ENCODE measurements around the gene RAPSN. TPM values are rescaled to one million over a fixed set of nuclear protein-coding genes. Genes with fewer than 3 reads are reported as not detected.

Gene RAPSN
- polyA plus RNA-seq, 1 donor from 2014 or later: not detected

GRCh38 chr11:47435687-47436086 lies 13.2 kb downstream of the RAPSN start:
- Histone ChIP-seq H3K9ac (ENCODE audit: low read length) (no peak overlapping the region), H2AFZ (ENCODE audit: low read depth, low read length) (no peak overlapping the region), H3K27ac (ENCODE audit: low read length) (no peak overlapping the region), H3K4me3 (ENCODE audit: low read length) (no peak overlapping the region), H3K9me2 (ENCODE audit: insufficient read depth, low read length) (no peaks in the 10 kb centered on the region), H3K36me3 (ENCODE audit: insufficient read depth, low read length) (no peaks in the 10 kb centered on the region), H3K27me3 (ENCODE audit: insufficient read depth, low read depth, low read length) (no peaks in the 10 kb centered on the region), H3K4me2 (ENCODE audit: low read length) (no peak overlapping the region), H3K79me2 (replicated peaks; ENCODE audit: insufficient read depth, low read length) (no peaks in the 10 kb centered on the region), H3F3A (ENCODE audit: insufficient read depth, low read length, poor library complexity, severe bottlenecking) (no peaks in the 10 kb centered on the region), H3K9me3 (ENCODE audit: low read length) (no peaks in the 10 kb centered on the region), H4K20me1 (ENCODE audit: insufficient read depth) (no peaks in the 10 kb centered on the region)
- TF ChIP-seq CTCF (IDR thresholded peaks at IDR 0.05; ENCODE audit: poor library complexity, severe bottlenecking) (no peak), REST (IDR thresholded peaks at IDR 0.05; ENCODE audit: borderline replicate concordance) (no peak), TAF1 (IDR thresholded peaks at IDR 0.05; ENCODE audit: low read depth) (no peak), EZH2 (IDR thresholded peaks at IDR 0.05; ENCODE audit: borderline replicate concordance, insufficient read depth, low read length, poor library complexity, severe bottlenecking) (no peak), MXI1 (conservative IDR thresholded peaks at IDR 0.05; ENCODE audit: poor library complexity, severe bottlenecking) (no peak), EP300 (conservative IDR thresholded peaks at IDR 0.05; ENCODE audit: poor library complexity, severe bottlenecking) (no peak), POLR2AphosphoS5 (IDR thresholded peaks at IDR 0.05) (no peak), RAD21 (conservative IDR thresholded peaks at IDR 0.05) (no peak), SMC3 (conservative IDR thresholded peaks at IDR 0.05; ENCODE audit: poor library complexity) (no peak)

- no peaks in the 10 kb centered on the region for H3K79me2 ChIP-seq (replicated peaks; ENCODE audit: insufficient read depth, low read length)
- no peak overlapping the region for H3K4me3 ChIP-seq (ENCODE audit: low read length)
- H3K9me2 ChIP-seq (ENCODE audit: insufficient read depth, low read length): no peaks in the 10 kb centered on the region
- H3K9me3 ChIP-seq (ENCODE audit: low read length): no peaks in the 10 kb centered on the region
- no peaks in the 10 kb centered on the region for H3F3A ChIP-seq (ENCODE audit: insufficient read depth, low read length, poor library complexity, severe bottlenecking)
- no peaks in the 10 kb centered on the region for H3K36me3 ChIP-seq (ENCODE audit: insufficient read depth, low read length)
- TF ChIP-seq POLR2AphosphoS5 (IDR thresholded peaks at IDR 0.05): no peak
- TF ChIP-seq CTCF (IDR thresholded peaks at IDR 0.05; ENCODE audit: poor library complexity, severe bottlenecking): no peak
- no peak for TF ChIP-seq EZH2 (IDR thresholded peaks at IDR 0.05; ENCODE audit: borderline replicate concordance, insufficient read depth, low read length, poor library complexity, severe bottlenecking)
- no peak for TF ChIP-seq TAF1 (IDR thresholded peaks at IDR 0.05; ENCODE audit: low read depth)
- no peak for TF ChIP-seq MXI1 (conservative IDR thresholded peaks at IDR 0.05; ENCODE audit: poor library complexity, severe bottlenecking)
- TF ChIP-seq EP300 (conservative IDR thresholded peaks at IDR 0.05; ENCODE audit: poor library complexity, severe bottlenecking): no peak
- TF ChIP-seq REST (IDR thresholded peaks at IDR 0.05; ENCODE audit: borderline replicate concordance): no peak
- TF ChIP-seq SMC3 (conservative IDR thresholded peaks at IDR 0.05; ENCODE audit: poor library complexity): no peak
- no peak for TF ChIP-seq RAD21 (conservative IDR thresholded peaks at IDR 0.05)
- H3K4me2 ChIP-seq (ENCODE audit: low read length): no peak overlapping the region
- no peaks in the 10 kb centered on the region for H4K20me1 ChIP-seq (ENCODE audit: insufficient read depth)
- H2AFZ ChIP-seq (ENCODE audit: low read depth, low read length): no peak overlapping the region
- H3K9ac ChIP-seq (ENCODE audit: low read length): no peak overlapping the region
- H3K27me3 ChIP-seq (ENCODE audit: insufficient read depth, low read depth, low read length): no peaks in the 10 kb centered on the region
- H3K27ac ChIP-seq (ENCODE audit: low read length): no peak overlapping the region
These were observed 14.7 kb downstream of the RAPSN start for GRCh38 chr11:47434011-47434786.

Data from neural cell (in vitro differentiated cells).